GM10266 (cell line): ENCODE measurements around the gene CYFIP1.

Experiments used
- DNase-seq: peaks from one replicate; pipeline ENCODE4 v3.0.0; 2012; ENCODE audit errors: extremely low spot score
- CTCF ChIP-seq: IDR thresholded peaks from 2 replicates; pipeline ENCODE4 v1.5.1; 2012; ENCODE audit warnings: mild to moderate bottlenecking, low read depth; ENCODE audit not compliant: control insufficient read depth, insufficient read depth; ENCODE audit errors: missing control alignments

The CYFIP1 gene

GRCh38 chr15:22939051-22939450 lies 41.1 kb downstream of the CYFIP1 start:
- no peak for DNase-seq
- no peak for TF ChIP-seq CTCF

GRCh38 chr15:22936577-22937472 lies 43.3 kb downstream of the CYFIP1 start:
- DNase-seq: peak; percentile 87

GRCh38 chr15:22933641-22934061 lies 46.5 kb downstream of the CYFIP1 start:
- no peak for DNase-seq
- TF ChIP-seq CTCF: no peak

More at GRCh38 chr15:22936577-22937472, 43.3 kb downstream of the CYFIP1 start:
- TF ChIP-seq CTCF: no peak

GRCh38 chr15:22931784-22932536 lies 48.2 kb downstream of the CYFIP1 start:
- DNase-seq: no peak
- no peak for TF ChIP-seq CTCF

- TF ChIP-seq CTCF: no peak
- DNase-seq: no peak
Observed at GRCh38 chr15:22930782-22931484, 49.2 kb downstream of the CYFIP1 start.

GRCh38 chr15:22927761-22928160 lies 52.4 kb downstream of the CYFIP1 start:
- TF ChIP-seq CTCF: no peak
- DNase-seq: no peak
